SKM-1 treated with dmso at 0.1 percent for 144 hours (cell line): ENCODE data around the gene ZKSCAN5.
"Not testable (repeated sequence)": the region's sequence is repeated elsewhere in the genome, so short reads cannot be mapped to it uniquely, and the experiment has no call there.

Experiments
- DNase-seq: peaks from one replicate; lab custom pipeline; 2025; ENCODE audit not compliant: unreplicated experiment; lab: John Stamatoyannopoulos, UW

The ZKSCAN5 gene

GRCh38 chr7:99580778-99581332 is 76.4 kb downstream of the ZKSCAN5 start:
- not testable (repeated sequence) for DNase-seq
